Measurements from ENCODE around the gene TREX2. TPM values are rescaled to one million over a fixed set of nuclear protein-coding genes. Genes with fewer than 3 reads are reported as not detected.

The TREX2 gene
- total and polyA plus RNA-seq, 2 experiments from 2014 or later, result 0.81 to 1.7 TPM

- TF ChIP-seq ZNF462 (CRISPR knock-in tag; IDR thresholded peaks at IDR 0.05), result no peak
- no peak for TF ChIP-seq POLR2AphosphoS5 (IDR thresholded peaks at IDR 0.05; ENCODE audit: low read depth)
- no peak for TF ChIP-seq ZNF331 (CRISPR knock-in tag; IDR thresholded peaks at IDR 0.05; ENCODE audit: low read depth)
Observed at GRCh38 chrX:153401133-153401764, 44.6 kb downstream of the TREX2 start, which contains the start of gene PNMA6E (continued).

- H3K9me3 Mint-ChIP-seq, result no peaks in the 10 kb centered on the region; the same call in 2 of the 3 replicates
- ATAC-seq, result peak; percentile 94
- no peak overlapping the region for H3K4me3 Mint-ChIP-seq
Observed at GRCh38 chrX:153400146-153401132, 45.4 kb downstream of the TREX2 start.

More at GRCh38 chrX:153400146-153401132, 45.4 kb downstream of the TREX2 start:
- no peak overlapping the region for H3K4me2 ChIP-seq
- no peaks in the 10 kb centered on the region for H3K27me3 Mint-ChIP-seq (ENCODE audit: insufficient read depth, low read depth, poor library complexity)
- H3K79me2 ChIP-seq (replicated peaks; ENCODE audit: insufficient read depth), result no peaks in the 10 kb centered on the region
- H3K27ac Mint-ChIP-seq, result no peak overlapping the region
- TF ChIP-seq CTCF (conservative IDR thresholded peaks at IDR 0.05; ENCODE audit: low read depth in 2 of 2) (peak; percentile 75 to 92), JUNB (IDR thresholded peaks at IDR 0.05; ENCODE audit: unreplicated experiment) (no peak), NANOG (IDR thresholded peaks at IDR 0.05; ENCODE audit: borderline replicate concordance) (no peak), CREB1 (CRISPR knock-in tag; IDR thresholded peaks at IDR 0.05; ENCODE audit: low read depth) (0 out of 2 replicates have a peak, but pooled peaks have one; percentile 14)
- H3K36me3 ChIP-seq (ENCODE audit: insufficient read depth), result no peaks in the 10 kb centered on the region
- H3K4me1 ChIP-seq (ENCODE audit: insufficient read depth), result no peaks in the 10 kb centered on the region
- no peak overlapping the region for H2AFZ ChIP-seq
- H3K36me3 Mint-ChIP-seq (ENCODE audit: low read depth), result no peaks in the 10 kb centered on the region
- H3F3A ChIP-seq (replicated peaks; ENCODE audit: low read depth), result no peaks in the 10 kb centered on the region
- H3K9me2 ChIP-seq (ENCODE audit: insufficient read depth), result no peaks in the 10 kb centered on the region
- peak; percentile 76 for DNase-seq (ENCODE audit: low spot score)
- H3K4me3 ChIP-seq, result no peak overlapping the region
- no peaks in the 10 kb centered on the region for H4K20me1 ChIP-seq (replicated peaks; ENCODE audit: insufficient read depth)
- H3K27ac ChIP-seq (ENCODE audit: low read depth), result no peak overlapping the region
- no peaks in the 10 kb centered on the region for H3K27me3 ChIP-seq (ENCODE audit: insufficient read depth)
- peaks cover 2% of the 10 kb centered on the region; the same call in 1 of the 3 replicates for H3K4me1 Mint-ChIP-seq

All from GM23338 (cell line).